K562 (cell line): ENCODE data around the gene PCCA. TPM values are rescaled to one million over a fixed set of nuclear protein-coding genes. Genes with fewer than 3 reads are reported as not detected.

Experiments
- ATAC-seq: fragments of 200-7000 bp; cut with Tn5 transposase; 3 replicates; pipeline ENCODE4 v1.9.1; 2020; ENCODE audit warnings: moderate library complexity
- BruUV-seq: library from RNA; stranded (reverse); fragments of 400-500 nt; replicated peaks from 2 replicates; lab custom pipeline; 2021; lab: Mats Ljungman, UMichigan
- CTCF ChIA-PET: fragments of 300-600 bp; formaldehyde crosslinking; extraction: SDS; loops from one replicate; lab custom pipeline; 2021; ENCODE audit warnings: low intra/inter-chr PET ratio; lab: Yijun Ruan, JAX
- POLR2A ChIA-PET: fragments of 300-600, 350-650 bp; sonication (Branson Sonifier 250); formaldehyde crosslinking; extraction: SDS; loops from one replicate; lab custom pipeline; 2021; ENCODE audit warnings: antibody characterized with exemption, inconsistent platforms; lab: Yijun Ruan, JAX
- DNase-seq, 4 experiments: peaks; one replicate each; pipeline versions ENCODE4 v3.0.0 to v3.0.0-alpha.2; 2011 to 2018; ENCODE audit warnings: low spot score in 3 of 4, mixed read lengths in 3 of 4; ENCODE audit errors: extremely low read depth in 1 of 4
- FAIRE-seq: peaks from 2 replicates; lab custom pipeline; 2011; peaks lifted over from hg19 to GRCh38; lab: Jason Lieb, UNC
- H2AFZ ChIP-seq: 2 replicates; pipeline ENCODE4 v1.6.0; 2011; ENCODE audit warnings: low read depth, low read length, control low read depth, inconsistent platforms
- H3K27ac ChIP-seq: fragments of 200-600 bp; 3 replicates; pipeline ENCODE4 v1.8.0; 2011; ENCODE audit warnings: low read depth, mild to moderate bottlenecking, control low read depth, inconsistent platforms, low read length, moderate library complexity, mixed read lengths; ENCODE audit errors: extremely low read depth
- H3K27me3 ChIP-seq, 2 experiments: fragments of 300-600 bp in 1 of 2; 2 replicates in 1 of 2; 3 replicates in 1 of 2; pipeline versions ENCODE4 v1.6.0 to v1.8.0; 2011; ENCODE audit warnings: inconsistent platforms in 2 of 2, low read length in 2 of 2, mild to moderate bottlenecking in 1 of 2, mixed read lengths in 1 of 2, moderate library complexity in 1 of 2; ENCODE audit not compliant: control insufficient read depth in 2 of 2, insufficient read depth in 2 of 2
- H3K36me3 ChIP-seq: fragments of 300-600 bp; 3 replicates; pipeline ENCODE4 v1.8.0; 2011; ENCODE audit warnings: mild to moderate bottlenecking, low read length, inconsistent platforms; ENCODE audit not compliant: control insufficient read depth, insufficient read depth
- H3K4me1 ChIP-seq, 2 experiments: fragments of 200-600 bp in 1 of 2; replicated peaks in 1 of 2; 2 replicates in 1 of 2; 3 replicates in 1 of 2; pipeline versions ENCODE4 v1.5.1 to v1.8.0; 2011; ENCODE audit warnings: inconsistent platforms in 2 of 2, low read length in 2 of 2, mild to moderate bottlenecking in 1 of 2, mixed read lengths in 1 of 2, moderate library complexity in 1 of 2; ENCODE audit not compliant: control insufficient read depth in 2 of 2, insufficient read depth in 2 of 2
- H3K4me2 ChIP-seq: 2 replicates; pipeline ENCODE4 v1.6.1; 2011; ENCODE audit warnings: low read length, control low read depth, inconsistent platforms, mixed read lengths; ENCODE audit not compliant: insufficient read depth
- H3K4me3 ChIP-seq: fragments of 200-600 bp; sonication (generic), shearing (Covaris generic); 2 replicates; pipeline ENCODE4 v1.5.1; 2016; ENCODE audit warnings: control low read depth, inconsistent platforms
- H3K79me2 ChIP-seq: fragments of 200-600 bp; 3 replicates; pipeline ENCODE4 v1.8.0; 2011; ENCODE audit warnings: low read length, inconsistent platforms; ENCODE audit not compliant: control insufficient read depth, insufficient read depth
- H3K9ac ChIP-seq, 2 experiments: 2 replicates each; pipeline versions ENCODE4 v1.6.0 to v1.6.1; 2011; ENCODE audit warnings: low read depth in 2 of 2, low read length in 2 of 2, control low read depth in 1 of 2, inconsistent platforms in 1 of 2, mild to moderate bottlenecking in 1 of 2, mixed read lengths in 1 of 2; ENCODE audit not compliant: insufficient read depth in 1 of 2
- H3K9me1 ChIP-seq: one replicate; pipeline ENCODE4 v1.6.0; 2011; ENCODE audit warnings: inconsistent platforms, mild to moderate bottlenecking, low read length, moderate library complexity; ENCODE audit not compliant: control insufficient read depth, insufficient read depth
- H3K9me3 ChIP-seq: replicated peaks from 2 replicates; pipeline ENCODE4 v1.5.1; 2011; ENCODE audit warnings: low read depth, low read length, inconsistent platforms; ENCODE audit not compliant: control insufficient read depth, insufficient read depth
- H4K20me1 ChIP-seq: replicated peaks from 2 replicates; pipeline ENCODE4 v1.6.1; 2011; ENCODE audit warnings: low read length, inconsistent platforms, mixed read lengths; ENCODE audit not compliant: control insufficient read depth, insufficient read depth
- BRD4 ChIP-seq: fragments of 200-600 bp; sonication (generic); IDR thresholded peaks from 2 replicates; pipeline ENCODE4 v1.6.1; 2017; ENCODE audit warnings: inconsistent platforms
- NR1H2 ChIP-seq: sonication (generic); formaldehyde crosslinking; IDR thresholded peaks from 2 replicates; pipeline ENCODE4 v1.4.0; 2020; ENCODE audit warnings: mild to moderate bottlenecking, missing genetic modification reagents
- NRF1 ChIP-seq, 2 experiments: fragments of 450-650 bp; IDR thresholded peaks in 1 of 2; conservative IDR thresholded peaks in 1 of 2; 2 replicates each; pipeline ENCODE4 v1.6.1; 2014; ENCODE audit warnings: mild to moderate bottlenecking in 2 of 2
- POLR3A ChIP-seq: IDR thresholded peaks from 2 replicates; pipeline ENCODE4 v1.6.1; 2011; ENCODE audit warnings: borderline replicate concordance, mild to moderate bottlenecking, moderate library complexity; ENCODE audit not compliant: insufficient read length, insufficient read depth; ENCODE audit errors: extremely low read depth
- SAFB ChIP-seq: fragments of 200-400 bp; formaldehyde crosslinking; IDR thresholded peaks from 2 replicates; pipeline ENCODE4 v1.6.1; 2017; ENCODE audit warnings: low read depth, low read length, borderline replicate concordance
- SIN3A ChIP-seq, 2 experiments: fragments of 150-350 bp in 1 of 2; IDR thresholded peaks; 2 replicates each; pipeline ENCODE4 v1.6.1; 2011 to 2016; ENCODE audit warnings: borderline replicate concordance in 2 of 2, low read depth in 2 of 2, low read length in 2 of 2, mild to moderate bottlenecking in 2 of 2, moderate library complexity in 2 of 2; ENCODE audit not compliant: control insufficient read depth in 1 of 2
- SREBF2 ChIP-seq: sonication (generic); formaldehyde crosslinking; IDR thresholded peaks from 2 replicates; pipeline ENCODE4 v1.4.0; 2020; ENCODE audit warnings: mild to moderate bottlenecking, missing genetic modification reagents
- TCFL5 ChIP-seq: fragments of 250-450 bp; sonication (Bioruptor Pico); conservative IDR thresholded peaks from 2 replicates; pipeline ENCODE4 v1.6.1; 2021; ENCODE audit warnings: mild to moderate bottlenecking, moderate library complexity, matching md5 sums
- ZFP30 ChIP-seq: fragments of 250-450 bp; sonication (Bioruptor Pico); IDR thresholded peaks from 2 replicates; pipeline ENCODE4 v1.8.0; 2022; ENCODE audit warnings: moderate library complexity, mild to moderate bottlenecking, inconsistent platforms, borderline replicate concordance
- ZNF134 ChIP-seq: fragments of 250-450 bp; sonication (Bioruptor Pico); conservative IDR thresholded peaks from 2 replicates; pipeline ENCODE4 v1.4.0; 2020
- ZNF311 ChIP-seq: fragments of 250-450 bp; sonication (Bioruptor Pico); IDR thresholded peaks from 2 replicates; pipeline ENCODE4 v1.4.0; 2020; ENCODE audit warnings: mild to moderate bottlenecking, moderate library complexity
- WGBS: fragments of 100-300 bp; shearing (Covaris generic); methylation state at CpG from one replicate; pipeline ENCODE4 v1.1.6; 2016; ENCODE audit warnings: low coverage, mixed read lengths; ENCODE audit not compliant: insufficient coverage; ENCODE audit errors: missing lambda C conversion rate; 5-methylcytosine and 5-hydroxymethylcytosine counted together
- in situ Hi-C: fragments of 300-500 bp; cut with MboI; formaldehyde crosslinking; loops from 4 replicates; pipeline ENCODE4 v1.15.0; 2018; ENCODE audit warnings: inconsistent platforms, mixed read lengths
- intact Hi-C: fragments of 100-400 bp; cut with micrococcal nuclease; formaldehyde crosslinking; loops from 2 replicates; pipeline ENCODE4 v1.14.2; 2022
- polyA plus RNA-seq, 8 experiments: library from polyadenylated mRNA; depleted of rRNA in 4 of 8; stranded (reverse) in 5 of 8; unstranded in 3 of 8; fragments of >200 nt; fragmentation: Nextera tagmentation in 2 of 8; fragmentation: Illumina TruSeq in 1 of 8; extraction: Ambion mirVana in 2 of 8; extraction: Trizol in 1 of 8; gene quantifications; 2 replicates each; pipeline versions ENCODE4 v1.2.1 to v1.2.3, GENCODE V29; 2011 to 2014; ENCODE audit warnings: inconsistent platforms in 1 of 8, missing spikeins in 1 of 8
- total RNA-seq, 7 experiments: library from RNA; depleted of rRNA in 6 of 7; stranded (reverse); fragments of >200 nt in 6 of 7; fragmentation: Illumina TruSeq in 2 of 7; extraction: Trizol in 2 of 7; gene quantifications; 2 replicates each; pipeline versions ENCODE4 v1.2.1 to v1.2.3, GENCODE V29; 2011 to 2021; ENCODE audit warnings: low replicate concordance in 1 of 7
- TF ChIP-seq, protein P1 (sequence below), 2 experiments: fragments of 250-450 bp in 1 of 2; fragments of 450-650 bp in 1 of 2; sonication (Bioruptor Pico) in 1 of 2; IDR thresholded peaks; 2 replicates each; pipeline versions ENCODE4 v1.6.1 to v1.8.0; 2016 to 2021; ENCODE audit warnings: mild to moderate bottlenecking in 2 of 2, moderate library complexity in 2 of 2, missing compliant biosample characterization in 1 of 2, missing genetic modification characterization in 1 of 2
- TF ChIP-seq, protein P2 (sequence below): sonication (generic); formaldehyde crosslinking; IDR thresholded peaks from 2 replicates; pipeline ENCODE4 v1.8.0; 2022; ENCODE audit warnings: mild to moderate bottlenecking, missing genetic modification reagents
- TF ChIP-seq, protein P3 (sequence below): sonication (generic); formaldehyde crosslinking; IDR thresholded peaks from 2 replicates; pipeline ENCODE4 v1.8.0; 2022; ENCODE audit warnings: mild to moderate bottlenecking, missing genetic modification reagents
- TF ChIP-seq, protein P4 (sequence below), 2 experiments: IDR thresholded peaks in 1 of 2; conservative IDR thresholded peaks in 1 of 2; 2 replicates each; pipeline ENCODE4 v1.6.1; 2016; ENCODE audit warnings: low read depth in 2 of 2, mild to moderate bottlenecking in 1 of 2, missing compliant biosample characterization in 1 of 2, missing genetic modification characterization in 1 of 2, moderate library complexity in 1 of 2

Gene PCCA
- total and polyA plus RNA-seq, 9 of the 15 experiments (the other 6 are each of a cell fraction or from before 2014, with no cell fraction given), result 5.2 to 14.1 (median 9.7) TPM

DNA sequence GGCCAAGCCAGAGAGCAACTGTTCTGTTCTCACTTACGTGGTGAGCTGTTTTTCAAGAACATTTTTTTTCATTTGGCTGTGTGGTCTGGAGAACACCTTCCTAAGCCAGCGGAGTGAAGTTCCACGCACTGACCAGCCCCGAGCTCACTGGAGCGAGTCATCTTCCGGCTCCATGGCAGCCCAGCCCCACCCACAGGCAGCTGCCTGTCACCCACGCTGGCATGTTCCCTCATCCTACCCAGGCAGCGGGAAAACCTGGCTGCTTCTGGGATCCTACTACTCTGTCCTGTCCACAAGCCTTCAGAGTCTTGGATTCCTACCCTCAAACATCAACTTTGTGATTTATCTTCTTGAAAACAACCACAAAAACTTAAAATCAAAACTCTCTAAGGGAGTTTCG lies 423.5 kb downstream of the PCCA start:
- no peaks in the 10 kb centered on the region for H3K9me1 ChIP-seq
- H3K27me3 ChIP-seq, result peaks cover 0 to 3% of the 10 kb centered on the region in 2 experiments; a peak in 1 of 5 replicates
- H3K79me2 ChIP-seq, result no peaks in the 10 kb centered on the region
- DNase-seq (no peak), ATAC-seq (no peak; the same call in 2 of the 3 replicates), FAIRE-seq (no peak)
- ChIA-PET POLR2A (no interaction called here), CTCF (interaction anchor here (1.6 kb wide), 1 partner anchor 856 kb away, joined by 3 read pairs; no protein-coding TSS in a partner anchor)
- H4K20me1 ChIP-seq, result no peaks in the 10 kb centered on the region; the same call in 1 of the 2 replicates
- no peak overlapping the region for H3K4me3 ChIP-seq
- no peaks in the 10 kb centered on the region for H3K9me3 ChIP-seq
- no peak overlapping the region for H3K9ac ChIP-seq
- intact Hi-C loops, result loop anchor here (5.0 to 10.0 kb wide), 3 partner anchors 120 to 855 kb away; no protein-coding TSS in a partner anchor
- no TSS peak for BruUV-seq
- H3K36me3 ChIP-seq, result no peaks in the 10 kb centered on the region
- in situ Hi-C loops, result loop anchor here (10.0 kb wide), 1 partner anchor 608 kb away; no protein-coding TSS in a partner anchor
- WGBS, result 24% methylated on average over 9 of the region's 9 CpGs
- H2AFZ ChIP-seq, result no peak overlapping the region
- no peaks in the 10 kb centered on the region for H3K4me1 ChIP-seq
- H3K4me2 ChIP-seq, result no peak overlapping the region
- H3K27ac ChIP-seq, result no peak overlapping the region
- no peak for TF ChIP-seq BRD4
- no peak for TF ChIP-seq ZNF311
- no peak for TF ChIP-seq ZFP30 (CRISPR knock-in tag)
- TF ChIP-seq, protein P1, sequence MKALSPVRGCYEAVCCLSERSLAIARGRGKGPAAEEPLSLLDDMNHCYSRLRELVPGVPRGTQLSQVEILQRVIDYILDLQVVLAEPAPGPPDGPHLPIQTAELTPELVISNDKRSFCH (CRISPR knock-in tag; IDR thresholded peaks at IDR 0.05), result no peak
- TF ChIP-seq, protein P1 (tag; IDR thresholded peaks at IDR 0.05), result no peak
- no peak for TF ChIP-seq SREBF2
- TF ChIP-seq, protein P2, sequence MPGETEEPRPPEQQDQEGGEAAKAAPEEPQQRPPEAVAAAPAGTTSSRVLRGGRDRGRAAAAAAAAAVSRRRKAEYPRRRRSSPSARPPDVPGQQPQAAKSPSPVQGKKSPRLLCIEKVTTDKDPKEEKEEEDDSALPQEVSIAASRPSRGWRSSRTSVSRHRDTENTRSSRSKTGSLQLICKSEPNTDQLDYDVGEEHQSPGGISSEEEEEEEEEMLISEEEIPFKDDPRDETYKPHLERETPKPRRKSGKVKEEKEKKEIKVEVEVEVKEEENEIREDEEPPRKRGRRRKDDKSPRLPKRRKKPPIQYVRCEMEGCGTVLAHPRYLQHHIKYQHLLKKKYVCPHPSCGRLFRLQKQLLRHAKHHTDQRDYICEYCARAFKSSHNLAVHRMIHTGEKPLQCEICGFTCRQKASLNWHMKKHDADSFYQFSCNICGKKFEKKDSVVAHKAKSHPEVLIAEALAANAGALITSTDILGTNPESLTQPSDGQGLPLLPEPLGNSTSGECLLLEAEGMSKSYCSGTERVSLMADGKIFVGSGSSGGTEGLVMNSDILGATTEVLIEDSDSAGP, result no peak
- TF ChIP-seq, protein P3, sequence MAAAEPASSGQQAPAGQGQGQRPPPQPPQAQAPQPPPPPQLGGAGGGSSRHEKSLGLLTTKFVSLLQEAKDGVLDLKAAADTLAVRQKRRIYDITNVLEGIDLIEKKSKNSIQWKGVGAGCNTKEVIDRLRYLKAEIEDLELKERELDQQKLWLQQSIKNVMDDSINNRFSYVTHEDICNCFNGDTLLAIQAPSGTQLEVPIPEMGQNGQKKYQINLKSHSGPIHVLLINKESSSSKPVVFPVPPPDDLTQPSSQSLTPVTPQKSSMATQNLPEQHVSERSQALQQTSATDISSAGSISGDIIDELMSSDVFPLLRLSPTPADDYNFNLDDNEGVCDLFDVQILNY (CRISPR knock-in tag), result no peak
- TF ChIP-seq, protein P4, sequence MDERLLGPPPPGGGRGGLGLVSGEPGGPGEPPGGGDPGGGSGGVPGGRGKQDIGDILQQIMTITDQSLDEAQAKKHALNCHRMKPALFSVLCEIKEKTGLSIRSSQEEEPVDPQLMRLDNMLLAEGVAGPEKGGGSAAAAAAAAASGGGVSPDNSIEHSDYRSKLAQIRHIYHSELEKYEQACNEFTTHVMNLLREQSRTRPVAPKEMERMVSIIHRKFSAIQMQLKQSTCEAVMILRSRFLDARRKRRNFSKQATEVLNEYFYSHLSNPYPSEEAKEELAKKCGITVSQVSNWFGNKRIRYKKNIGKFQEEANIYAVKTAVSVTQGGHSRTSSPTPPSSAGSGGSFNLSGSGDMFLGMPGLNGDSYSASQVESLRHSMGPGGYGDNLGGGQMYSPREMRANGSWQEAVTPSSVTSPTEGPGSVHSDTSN (CRISPR knock-in tag; IDR thresholded peaks at IDR 0.05; ENCODE audit: low read depth), result no peak
- TF ChIP-seq, protein P4 (tag; conservative IDR thresholded peaks at IDR 0.05; ENCODE audit: low read depth), result no peak
- TF ChIP-seq NR1H2 (CRISPR knock-in tag), result no peak
- no peak for TF ChIP-seq NRF1 (conservative IDR thresholded peaks at IDR 0.05 in 1 of 2, IDR thresholded peaks at IDR 0.05 in 1 of 2)
- no peak for TF ChIP-seq POLR3A
- no peak for TF ChIP-seq SIN3A (IDR thresholded peaks at IDR 0.05; ENCODE audit: borderline replicate concordance in 2 of 2, control insufficient read depth in 1 of 2, low read depth in 2 of 2, low read length in 2 of 2)
- no peak for TF ChIP-seq SAFB
- no peak for TF ChIP-seq ZNF134 (CRISPR knock-in tag)
- no peak for TF ChIP-seq TCFL5 (CRISPR knock-in tag)
